Neural progenitor cell (in vitro differentiated cells): ENCODE measurements around the gene NSUN5.
"Not testable (repeated sequence)": the region's sequence is repeated elsewhere in the genome, so short reads cannot be mapped to it uniquely, and the experiment has no call there.

Experiments
- EZH2 ChIP-seq: fragments of 200-600 bp; sonication (generic); IDR thresholded peaks from 2 replicates; pipeline ENCODE4 v1.6.1; 2017; ENCODE audit warnings: antibody characterized with exemption, mild to moderate bottlenecking, moderate library complexity
- EZH2phosphoT487 ChIP-seq: fragments of 200-600 bp; sonication (generic); IDR thresholded peaks from 2 replicates; pipeline ENCODE4 v1.6.1; 2017; ENCODE audit warnings: antibody characterized with exemption
- TF ChIP-seq, protein P1 (sequence below): fragments of 200-600 bp; sonication (generic); IDR thresholded peaks from 2 replicates; pipeline ENCODE4 v1.5.1; 2017; ENCODE audit warnings: antibody characterized with exemption, mild to moderate bottlenecking

DNA sequence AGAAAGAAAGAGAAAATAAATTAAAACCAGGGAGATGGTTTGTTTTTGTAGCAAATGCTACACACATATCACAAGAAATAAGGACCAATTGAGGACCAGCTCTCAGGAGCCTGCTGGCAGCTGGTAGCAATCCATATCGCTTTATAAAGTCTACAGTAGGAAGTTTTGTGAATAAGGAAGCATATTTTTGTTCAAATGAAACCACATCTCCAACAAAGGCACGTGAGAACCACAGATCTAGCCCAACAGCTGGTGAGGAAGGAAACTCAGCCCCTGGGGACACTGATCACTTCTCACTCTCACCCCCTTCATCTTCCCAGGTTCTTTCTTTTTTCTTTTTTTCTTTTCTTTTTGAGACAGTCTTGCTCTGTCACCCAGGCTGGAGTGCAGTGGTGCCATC lies 46.2 kb downstream of the NSUN5 start:
- TF ChIP-seq, protein P1, sequence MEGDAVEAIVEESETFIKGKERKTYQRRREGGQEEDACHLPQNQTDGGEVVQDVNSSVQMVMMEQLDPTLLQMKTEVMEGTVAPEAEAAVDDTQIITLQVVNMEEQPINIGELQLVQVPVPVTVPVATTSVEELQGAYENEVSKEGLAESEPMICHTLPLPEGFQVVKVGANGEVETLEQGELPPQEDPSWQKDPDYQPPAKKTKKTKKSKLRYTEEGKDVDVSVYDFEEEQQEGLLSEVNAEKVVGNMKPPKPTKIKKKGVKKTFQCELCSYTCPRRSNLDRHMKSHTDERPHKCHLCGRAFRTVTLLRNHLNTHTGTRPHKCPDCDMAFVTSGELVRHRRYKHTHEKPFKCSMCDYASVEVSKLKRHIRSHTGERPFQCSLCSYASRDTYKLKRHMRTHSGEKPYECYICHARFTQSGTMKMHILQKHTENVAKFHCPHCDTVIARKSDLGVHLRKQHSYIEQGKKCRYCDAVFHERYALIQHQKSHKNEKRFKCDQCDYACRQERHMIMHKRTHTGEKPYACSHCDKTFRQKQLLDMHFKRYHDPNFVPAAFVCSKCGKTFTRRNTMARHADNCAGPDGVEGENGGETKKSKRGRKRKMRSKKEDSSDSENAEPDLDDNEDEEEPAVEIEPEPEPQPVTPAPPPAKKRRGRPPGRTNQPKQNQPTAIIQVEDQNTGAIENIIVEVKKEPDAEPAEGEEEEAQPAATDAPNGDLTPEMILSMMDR = not testable (repeated sequence)
- not testable (repeated sequence) for TF ChIP-seq EZH2, EZH2phosphoT487
